Adrenal gland (tissue), 12 donors: ENCODE data around the gene TBC1D24. TPM values are rescaled to one million over a fixed set of nuclear protein-coding genes. Genes with fewer than 3 reads are reported as not detected.

Source experiments
- DNase-seq, 7 donors: peaks; one replicate each; pipeline ENCODE4 v3.0.0-alpha.2; 2019 to 2020
- H3K27ac ChIP-seq, 5 donors: fragments of 200-600 bp; sonication (generic) in 4 of 5; 1 replicate in 3 of 5; 2 replicates in 2 of 5; pipeline versions ENCODE4 v1.5.1 to v1.8.0; 2016 to 2020; ENCODE audit warnings: mild to moderate bottlenecking in 1 of 5
- H3K27me3 ChIP-seq: fragments of 200-600 bp; 2 replicates; pipeline ENCODE4 v1.8.0; 2021
- H3K36me3 ChIP-seq, 2 donors: fragments of 200-600 bp; replicated peaks in 1 of 2; 1 replicate in 1 of 2; 2 replicates in 1 of 2; pipeline versions ENCODE4 v1.5.1 to v1.8.0; 2018 to 2022
- H3K4me1 ChIP-seq, 2 donors: fragments of 200-600 bp; replicated peaks in 1 of 2; 1 replicate in 1 of 2; 2 replicates in 1 of 2; pipeline versions ENCODE4 v1.5.1 to v1.8.0; 2018 to 2021
- H3K4me3 ChIP-seq, 4 donors: fragments of 200-600 bp; sonication (generic) in 3 of 4; one replicate each; pipeline ENCODE4 v1.5.1; 2016 to 2018
- H3K9me3 ChIP-seq, 3 donors: fragments of 200-600 bp; sonication (generic) in 1 of 3; replicated peaks in 1 of 3; 1 replicate in 2 of 3; 2 replicates in 1 of 3; pipeline versions ENCODE4 v1.5.1 to v1.8.0; 2016 to 2021
- CTCF ChIP-seq, 6 experiments: fragments of 450-650 bp in 4 of 6; fragments of 200-600 bp in 2 of 6; sonication (generic) in 1 of 6; IDR thresholded peaks; 1 replicate in 5 of 6; 2 replicates in 1 of 6; pipeline versions ENCODE4 v1.5.1 to v1.8.0; 2016 to 2021; ENCODE audit warnings: antibody characterized with exemption in 6 of 6, mild to moderate bottlenecking in 2 of 6, moderate library complexity in 1 of 6
- POLR2A ChIP-seq, 2 donors: fragments of 450-650 bp; IDR thresholded peaks; one replicate each; pipeline ENCODE4 v1.6.1; 2017; ENCODE audit warnings: antibody characterized with exemption in 2 of 2, mild to moderate bottlenecking in 2 of 2, moderate library complexity in 1 of 2
- WGBS, 4 donors: extraction: QIAGEN DNeasy Blood & Tissue Kit in 2 of 4; methylation state at CpG; one replicate each; pipeline versions ENCODE4 v1.1.5 to v1.1.7; 2013 to 2017; 5-methylcytosine and 5-hydroxymethylcytosine counted together
- intact Hi-C, 2 donors: fragments of 100-400 bp; cut with DNase I; formaldehyde crosslinking; loops; one replicate each; pipeline versions ENCODE4 v1.14.1 to v1.15.0; 2022 to 2023
- polyA plus RNA-seq, 3 donors: library from polyadenylated mRNA; stranded (reverse); fragments of 200-250 nt in 2 of 3; fragments of 350-450 nt in 1 of 3; fragmentation: Illumina TruSeq in 1 of 3; extraction: RNeasy Lipid Tissue Mini Kit (QIAGEN cat#74804) in 1 of 3; gene quantifications; one replicate each; pipeline ENCODE4 v1.2.3, GENCODE V29; 2013 to 2014
- total RNA-seq, 9 donors: library from RNA; depleted of rRNA in 4 of 9; stranded (reverse); fragments of >200 nt in 4 of 9; fragments of 120-200 nt in 1 of 9; fragmentation: NEBNext Ultra II Directional in 1 of 9; extraction: Animal tissue kit (Norgen Biotek cat#: 25700) in 1 of 9; gene quantifications; one replicate each; pipeline versions ENCODE4 v1.1.0 to v1.2.4, GENCODE V29; 2013 to 2023
- donor health status: healthy with polysubstance abuse.
- donor health status: Bipolar disorder and iron deficiency.
- donor health status: DM: yes; HTN: yes; CAD: no.
- donor health status: DM: no; HTN: no; CAD: no.
- donor health status: DM: no; HTN: no; CAD: no.
- donor health status: DM: yes; HTN: yes; CAD: no.

Gene TBC1D24
- total and polyA plus RNA-seq, 12 donors = 3.9 to 18.5 (median 13.9) TPM

GRCh38 chr16:2460391-2460713, 14.6 kb upstream of the TBC1D24 start:
- H3K9me3 ChIP-seq = no peaks in the 10 kb centered on the region
- DNase-seq = no peak
- no peaks in the 10 kb centered on the region for H3K36me3 ChIP-seq
- no peaks in the 10 kb centered on the region for H3K27me3 ChIP-seq
- 1 to 17% (median 3%) methylated on average over 3 to 20 of the region's 20 CpGs for WGBS, 4 donors
- H3K4me3 ChIP-seq = peak overlapping the region in 2 of 4 donors; percentile 41 to 67
- no peak for TF ChIP-seq CTCF (IDR thresholded peaks at IDR 0.05)
- peaks cover 0 to 12% of the 10 kb centered on the region in 2 donors for H3K4me1 ChIP-seq
- intact Hi-C loops = no loop called here
- no peak overlapping the region for H3K27ac ChIP-seq

GRCh38 chr16:2460916-2461315, 14.0 kb upstream of the TBC1D24 start:
- H3K27me3 ChIP-seq = no peaks in the 10 kb centered on the region
- H3K4me3 ChIP-seq = no peak overlapping the region
- H3K36me3 ChIP-seq = no peaks in the 10 kb centered on the region
- 74 to 82% (median 81%) methylated on average over 7 to 13 of the region's 13 CpGs for WGBS, 4 donors
- H3K9me3 ChIP-seq = no peaks in the 10 kb centered on the region
- peaks cover 0 to 12% of the 10 kb centered on the region in 2 donors for H3K4me1 ChIP-seq
- TF ChIP-seq CTCF (IDR thresholded peaks at IDR 0.05) (no peak), POLR2A (IDR thresholded peaks at IDR 0.05) (no peak)
- H3K27ac ChIP-seq = no peak overlapping the region
- intact Hi-C loops = no loop called here
- no peak for DNase-seq

- intact Hi-C loops = no loop called here
- Histone ChIP-seq H3K4me3 (no peak overlapping the region), H3K36me3 (no peaks in the 10 kb centered on the region), H3K4me1 (peaks cover 0 to 12% of the 10 kb centered on the region in 2 donors), H3K27me3 (no peaks in the 10 kb centered on the region), H3K27ac (no peak overlapping the region), H3K9me3 (no peaks in the 10 kb centered on the region)
- WGBS, 4 donors = 86 to 93% (median 90%) methylated on average over 1 to 23 of the region's 23 CpGs
- DNase-seq = peak in 1 of 7 donors; percentile 15
- no peak for TF ChIP-seq POLR2A (IDR thresholded peaks at IDR 0.05)
- TF ChIP-seq CTCF (IDR thresholded peaks at IDR 0.05) = no peak
These were observed 12.7 kb upstream of the TBC1D24 start for GRCh38 chr16:2462031-2462866.

GRCh38 chr16:2464333-2464732, 10.6 kb upstream of the TBC1D24 start:
- intact Hi-C loops = no loop called here
- 81 to 100% (median 85%) methylated on average over 2 to 12 of the region's 12 CpGs; no CpG with 5 or more reads in 1 of the 4 donors for WGBS, 4 donors
- Histone ChIP-seq H3K27me3 (no peaks in the 10 kb centered on the region), H3K4me3 (no peak overlapping the region), H3K27ac (no peak overlapping the region), H3K9me3 (no peaks in the 10 kb centered on the region), H3K4me1 (peaks cover 13 to 24% of the 10 kb centered on the region in 2 donors), H3K36me3 (no peaks in the 10 kb centered on the region)
- TF ChIP-seq POLR2A (IDR thresholded peaks at IDR 0.05) (no peak), CTCF (IDR thresholded peaks at IDR 0.05) (no peak)
- no peak for DNase-seq
